Kidney epithelial cell (primary cell): ENCODE results near the gene DNAAF8. TPM values are rescaled to one million over a fixed set of nuclear protein-coding genes. Genes with fewer than 3 reads are reported as not detected.

Experiments
- DNase-seq: peaks from one replicate; pipeline ENCODE4 v3.0.0-alpha.2; 2010; ENCODE audit warnings: low read depth
- H3K27me3 ChIP-seq: 2 replicates; pipeline ENCODE4 v1.6.0; 2011; ENCODE audit warnings: low read length; ENCODE audit not compliant: control insufficient read depth, insufficient read depth
- H3K36me3 ChIP-seq: 2 replicates; pipeline ENCODE4 v1.5.1; 2011; ENCODE audit warnings: low read length; ENCODE audit not compliant: control insufficient read depth, insufficient read depth
- H3K4me3 ChIP-seq: 2 replicates; pipeline ENCODE4 v1.5.1; 2011; ENCODE audit warnings: low read depth, mild to moderate bottlenecking, control low read depth, low read length
- total RNA-seq: library from RNA; depleted of rRNA; stranded (reverse); fragments of >200 nt; gene quantifications from 2 replicates; pipeline ENCODE4 v1.2.3, GENCODE V29; 2015
- TF ChIP-seq, protein P1 (sequence below): IDR thresholded peaks from 2 replicates; pipeline ENCODE4 v1.5.1; 2011; ENCODE audit warnings: mild to moderate bottlenecking, moderate library complexity, low read length, control low read depth, inconsistent platforms; ENCODE audit not compliant: insufficient read depth, poor library complexity, severe bottlenecking

Gene DNAAF8
- total RNA-seq, 1 donor from 2014 or later: 1.8 TPM

DNA sequence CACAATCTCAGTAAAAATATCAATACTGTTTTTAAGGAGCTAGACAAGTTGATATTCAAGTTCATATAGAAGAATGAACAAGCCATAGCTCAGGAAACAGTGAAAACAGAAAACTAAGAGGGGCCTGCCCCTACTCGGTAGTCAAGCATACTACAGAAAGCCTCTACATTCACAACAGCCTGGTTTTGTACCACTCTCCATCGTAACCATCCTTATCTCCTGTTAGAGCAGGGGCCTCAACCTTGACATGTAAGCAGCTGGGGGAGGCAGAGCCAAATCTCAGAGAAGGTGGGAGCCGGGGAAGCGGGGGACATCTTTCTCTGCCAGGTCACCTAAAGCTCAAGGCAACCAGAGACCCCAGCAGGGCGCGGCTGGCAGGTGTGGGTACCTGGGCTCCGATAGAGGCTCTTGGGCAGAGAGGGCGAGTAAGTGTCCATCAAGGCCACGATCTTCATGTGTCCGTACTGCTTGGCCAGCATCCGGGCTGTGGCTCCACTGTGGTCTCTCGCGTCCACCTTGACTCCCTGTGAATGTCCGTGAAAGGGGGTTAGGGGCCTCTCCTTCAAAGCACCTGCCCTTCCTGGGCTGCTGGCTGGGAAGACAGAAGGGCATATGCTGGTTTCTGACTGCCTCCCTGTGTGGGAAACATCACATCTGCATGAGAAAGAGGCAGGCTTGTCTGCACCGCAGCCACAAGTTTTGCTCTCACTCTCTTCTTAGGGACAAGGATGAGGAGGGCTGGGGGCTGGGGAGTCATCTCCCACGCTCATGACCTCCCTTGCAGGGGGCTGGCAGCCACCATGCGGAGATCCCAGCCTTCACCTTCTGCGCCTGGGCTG lies 20.5 kb upstream of the DNAAF8 start:
- Histone ChIP-seq H3K36me3 (no peaks in the 10 kb centered on the region), H3K27me3 (no peaks in the 10 kb centered on the region), H3K4me3 (no peak overlapping the region)
- DNase-seq: no peak
- TF ChIP-seq, protein P1, sequence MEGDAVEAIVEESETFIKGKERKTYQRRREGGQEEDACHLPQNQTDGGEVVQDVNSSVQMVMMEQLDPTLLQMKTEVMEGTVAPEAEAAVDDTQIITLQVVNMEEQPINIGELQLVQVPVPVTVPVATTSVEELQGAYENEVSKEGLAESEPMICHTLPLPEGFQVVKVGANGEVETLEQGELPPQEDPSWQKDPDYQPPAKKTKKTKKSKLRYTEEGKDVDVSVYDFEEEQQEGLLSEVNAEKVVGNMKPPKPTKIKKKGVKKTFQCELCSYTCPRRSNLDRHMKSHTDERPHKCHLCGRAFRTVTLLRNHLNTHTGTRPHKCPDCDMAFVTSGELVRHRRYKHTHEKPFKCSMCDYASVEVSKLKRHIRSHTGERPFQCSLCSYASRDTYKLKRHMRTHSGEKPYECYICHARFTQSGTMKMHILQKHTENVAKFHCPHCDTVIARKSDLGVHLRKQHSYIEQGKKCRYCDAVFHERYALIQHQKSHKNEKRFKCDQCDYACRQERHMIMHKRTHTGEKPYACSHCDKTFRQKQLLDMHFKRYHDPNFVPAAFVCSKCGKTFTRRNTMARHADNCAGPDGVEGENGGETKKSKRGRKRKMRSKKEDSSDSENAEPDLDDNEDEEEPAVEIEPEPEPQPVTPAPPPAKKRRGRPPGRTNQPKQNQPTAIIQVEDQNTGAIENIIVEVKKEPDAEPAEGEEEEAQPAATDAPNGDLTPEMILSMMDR: no peak

DNA sequence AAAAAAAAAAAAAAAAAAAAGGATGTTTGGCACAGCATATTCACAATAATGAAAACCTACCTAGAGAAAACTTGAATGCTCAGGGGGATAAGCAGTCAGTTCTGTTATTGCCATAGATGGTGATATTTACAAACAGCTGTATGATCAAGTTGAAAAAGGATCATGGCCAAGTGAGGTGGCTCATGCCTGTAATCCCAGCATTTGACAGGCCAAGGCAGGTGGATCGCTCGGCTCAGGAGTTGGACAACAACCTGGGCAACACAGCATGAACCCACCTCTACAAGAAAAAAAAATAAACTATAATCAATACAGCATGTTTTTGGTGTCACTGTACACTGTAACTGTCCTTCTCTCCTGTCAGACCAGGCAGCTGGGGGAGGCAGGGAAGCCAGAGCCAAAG lies 19.3 kb upstream of the DNAAF8 start:
- H3K27me3 ChIP-seq: no peaks in the 10 kb centered on the region
- no peak overlapping the region for H3K4me3 ChIP-seq
- TF ChIP-seq, protein P1: no peak
- no peak for DNase-seq
- no peaks in the 10 kb centered on the region for H3K36me3 ChIP-seq

DNA sequence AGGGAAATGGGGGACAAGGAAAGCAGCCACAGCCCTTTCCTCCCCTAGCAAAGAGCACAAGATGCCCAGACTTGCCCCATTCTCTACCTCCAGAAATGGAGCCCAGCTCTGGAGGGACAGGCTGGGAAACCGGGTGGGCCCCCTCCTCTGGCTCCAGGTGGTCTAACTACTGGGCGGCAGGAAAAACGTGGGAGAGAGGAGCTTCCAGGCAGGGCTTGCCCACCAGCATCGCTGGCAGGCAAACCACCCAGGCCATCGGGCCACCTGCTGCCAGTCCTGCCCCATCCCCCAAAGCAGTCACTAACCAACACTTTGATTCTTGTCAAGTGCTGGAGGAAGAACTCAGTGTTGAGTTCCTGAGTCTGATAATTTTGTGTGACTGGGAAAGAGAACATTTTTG lies 15.9 kb upstream of the DNAAF8 start:
- Histone ChIP-seq H3K27me3 (no peaks in the 10 kb centered on the region), H3K36me3 (no peaks in the 10 kb centered on the region), H3K4me3 (no peak overlapping the region)
- TF ChIP-seq, protein P1: no peak
- no peak for DNase-seq

DNA sequence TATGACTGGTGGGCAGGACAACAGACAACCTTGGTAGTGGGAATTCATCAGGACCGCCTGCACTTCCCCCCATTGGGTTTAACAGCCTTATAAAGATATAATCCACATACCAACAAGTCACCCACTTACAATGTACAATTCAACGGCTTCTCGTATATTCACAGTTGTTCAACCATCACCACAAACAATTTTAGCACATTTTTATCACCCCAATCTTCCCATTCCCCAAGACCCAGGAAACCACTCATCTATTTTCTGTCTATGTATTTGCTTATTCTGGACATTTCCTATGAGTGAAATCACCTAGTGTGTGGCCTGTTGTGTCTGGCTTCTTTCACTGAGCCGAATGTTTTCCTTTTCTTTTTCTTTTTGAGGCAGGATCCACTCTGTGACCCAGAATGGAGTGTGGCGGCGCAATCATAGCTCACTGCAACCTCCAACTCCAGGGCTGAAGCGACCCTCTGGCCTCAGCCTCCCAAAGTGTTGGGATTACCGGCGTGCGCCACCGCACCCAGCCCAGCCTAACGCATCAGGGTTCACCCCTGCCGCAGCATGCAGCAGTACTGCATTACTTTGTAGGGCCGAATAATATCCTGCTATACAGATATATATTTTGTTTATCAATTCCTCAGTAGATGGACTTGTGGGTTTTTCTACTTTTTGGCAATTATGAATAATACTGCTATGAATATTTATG lies 11.1 kb upstream of the DNAAF8 start:
- no peak for DNase-seq
- Histone ChIP-seq H3K27me3 (no peaks in the 10 kb centered on the region), H3K4me3 (no peak overlapping the region), H3K36me3 (peaks cover 1% of the 10 kb centered on the region)
- TF ChIP-seq, protein P1: no peak

DNA sequence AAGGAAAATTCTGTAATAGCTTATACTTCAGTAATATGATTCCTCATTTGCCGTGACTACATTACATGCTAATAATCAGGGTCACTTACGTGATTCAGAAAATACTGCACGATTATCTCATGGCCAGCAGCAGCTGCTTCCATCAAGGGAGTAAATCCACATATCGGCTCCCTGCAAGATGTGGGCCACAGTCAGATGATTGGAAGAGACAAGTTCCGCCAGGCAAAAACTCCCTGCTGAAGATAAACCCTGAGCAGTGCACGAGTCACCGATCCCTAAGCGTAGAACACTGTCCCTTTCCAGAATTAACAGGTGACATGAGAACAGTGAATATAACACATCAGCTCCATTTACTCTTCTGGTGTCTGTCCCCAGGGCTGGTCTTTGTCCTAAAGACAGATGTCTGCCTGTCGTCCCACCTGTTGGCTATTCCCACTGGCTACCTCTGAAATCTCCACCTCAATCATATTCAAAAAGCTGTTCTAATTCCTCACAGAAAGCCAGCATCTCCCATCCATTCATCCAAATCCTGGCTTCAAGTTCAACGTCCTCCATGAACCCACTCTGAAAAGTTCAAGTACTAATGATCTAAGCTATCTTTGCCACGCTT lies 9.6 kb upstream of the DNAAF8 start:
- TF ChIP-seq, protein P1: no peak
- peaks cover 1% of the 10 kb centered on the region for H3K36me3 ChIP-seq
- H3K4me3 ChIP-seq: no peak overlapping the region
- DNase-seq: no peak
- H3K27me3 ChIP-seq: no peaks in the 10 kb centered on the region
